Measurements from ENCODE around the gene ZHX3. TPM values are rescaled to one million over a fixed set of nuclear protein-coding genes. Genes with fewer than 3 reads are reported as not detected.

ZHX3 gene
- total and polyA plus RNA-seq, 2 donors (not counting 1 experiment from before 2014, with no cell fraction given): 4.3 to 22.2 TPM

GRCh38 chr20:41357424-41358163, 40.1 kb upstream of the ZHX3 start:
- no peaks in the 10 kb centered on the region for H3K9me3 ChIP-seq (ENCODE audit: control extremely low read depth in 1 of 3, control insufficient read depth in 2 of 3, insufficient read depth in 1 of 3, low read length in 2 of 3)
- H3K4me3 Mint-ChIP-seq: no peak overlapping the region
- no peak overlapping the region for H2AFZ ChIP-seq (ENCODE audit: insufficient read depth, low read depth, low read length, poor library complexity, severe bottlenecking)
- H3K27ac Mint-ChIP-seq: no peak overlapping the region
- ATAC-seq (ENCODE audit: low read depth) (peak; percentile 17), DNase-seq (no peak)
- no peaks in the 10 kb centered on the region for H3K27me3 ChIP-seq (replicated peaks in 1 of 4; ENCODE audit: control extremely low read depth in 1 of 4, control insufficient read depth in 3 of 4, insufficient read depth in 4 of 4, low read length in 3 of 4)
- no peaks in the 10 kb centered on the region for H4K20me1 ChIP-seq (ENCODE audit: control insufficient read depth, insufficient read depth, low read length, poor library complexity, severe bottlenecking)
- 90% methylated on average over 11 of the region's 11 CpGs for whole genome bisulfite sequencing (ENCODE audit: insufficient coverage)
- no peaks in the 10 kb centered on the region for H3K4me1 Mint-ChIP-seq
- intact Hi-C loops (cut with micrococcal nuclease): no loop called here
- H3K4me2 ChIP-seq (replicated peaks; ENCODE audit: low read depth, low read length, poor library complexity, severe bottlenecking): no peak overlapping the region
- CTCF ChIA-PET: interaction anchor here (1.0 kb wide), 1 partner anchor 18 kb away, joined by 3 read pairs; no protein-coding TSS in a partner anchor
- POLR2A ChIA-PET: no interaction called here
- H3K9me3 Mint-ChIP-seq (ENCODE audit: insufficient read depth): no peaks in the 10 kb centered on the region
- H3K27me3 Mint-ChIP-seq: no peaks in the 10 kb centered on the region
- H3K79me2 ChIP-seq (ENCODE audit: control insufficient read depth, insufficient read depth, low read length): no peaks in the 10 kb centered on the region
- no peak for TF ChIP-seq CTCF (IDR thresholded peaks at IDR 0.05)
- TF ChIP-seq EZH2 (IDR thresholded peaks at IDR 0.05; ENCODE audit: borderline replicate concordance, insufficient read depth, low read depth, low read length, poor library complexity, severe bottlenecking): no peak
- H3K4me3 ChIP-seq (ENCODE audit: control extremely low read depth in 1 of 5, extremely low read depth in 1 of 5, insufficient read depth in 1 of 5, low read depth in 2 of 5, low read length in 4 of 5): no peak overlapping the region
- no peak overlapping the region for H3K27ac ChIP-seq (ENCODE audit: low read length in 2 of 2)
- H3K36me3 ChIP-seq (replicated peaks in 1 of 2; ENCODE audit: control extremely low read depth in 1 of 2, control insufficient read depth in 1 of 2, extremely low read depth in 1 of 2, insufficient read depth in 2 of 2, low read length in 1 of 2): no peaks in the 10 kb centered on the region
- H3K4me1 ChIP-seq (ENCODE audit: control insufficient read depth in 2 of 2, insufficient read depth in 2 of 2, low read length in 2 of 2): no peaks in the 10 kb centered on the region
- H3K9ac ChIP-seq (ENCODE audit: low read length): no peak overlapping the region

- Histone ChIP-seq H4K20me1 (ENCODE audit: control insufficient read depth, insufficient read depth, low read length, poor library complexity, severe bottlenecking) (no peaks in the 10 kb centered on the region), H3K27ac (ENCODE audit: low read length in 2 of 2) (no peak overlapping the region), H3K4me3 (ENCODE audit: control extremely low read depth in 1 of 5, extremely low read depth in 1 of 5, insufficient read depth in 1 of 5, low read depth in 2 of 5, low read length in 4 of 5) (no peak overlapping the region), H3K36me3 (replicated peaks in 1 of 2; ENCODE audit: control extremely low read depth in 1 of 2, control insufficient read depth in 1 of 2, extremely low read depth in 1 of 2, insufficient read depth in 2 of 2, low read length in 1 of 2) (no peaks in the 10 kb centered on the region), H3K27me3 (replicated peaks in 1 of 4; ENCODE audit: control extremely low read depth in 1 of 4, control insufficient read depth in 3 of 4, insufficient read depth in 4 of 4, low read length in 3 of 4) (no peaks in the 10 kb centered on the region), H3K4me2 (replicated peaks; ENCODE audit: low read depth, low read length, poor library complexity, severe bottlenecking) (no peak overlapping the region), H3K9me3 (ENCODE audit: control extremely low read depth in 1 of 3, control insufficient read depth in 2 of 3, insufficient read depth in 1 of 3, low read length in 2 of 3) (no peaks in the 10 kb centered on the region), H3K79me2 (ENCODE audit: control insufficient read depth, insufficient read depth, low read length) (no peaks in the 10 kb centered on the region), H3K9ac (ENCODE audit: low read length) (no peak overlapping the region), H2AFZ (ENCODE audit: insufficient read depth, low read depth, low read length, poor library complexity, severe bottlenecking) (no peak overlapping the region), H3K4me1 (ENCODE audit: control insufficient read depth in 2 of 2, insufficient read depth in 2 of 2, low read length in 2 of 2) (no peaks in the 10 kb centered on the region)
- H3K4me3 Mint-ChIP-seq: no peak overlapping the region
- DNase-seq (no peak), ATAC-seq (ENCODE audit: low read depth) (no peak)
- no peaks in the 10 kb centered on the region for H3K27me3 Mint-ChIP-seq
- no peaks in the 10 kb centered on the region for H3K4me1 Mint-ChIP-seq
- no peaks in the 10 kb centered on the region for H3K9me3 Mint-ChIP-seq (ENCODE audit: insufficient read depth)
- POLR2A ChIA-PET: no interaction called here
- 95% methylated on average over 13 of the region's 13 CpGs for WGBS (ENCODE audit: insufficient coverage)
- CTCF ChIA-PET: no interaction called here
- H3K27ac Mint-ChIP-seq: no peak overlapping the region
- TF ChIP-seq CTCF (IDR thresholded peaks at IDR 0.05) (no peak), EZH2 (IDR thresholded peaks at IDR 0.05; ENCODE audit: borderline replicate concordance, insufficient read depth, low read depth, low read length, poor library complexity, severe bottlenecking) (no peak)
- intact Hi-C loops (cut with micrococcal nuclease): no loop called here
Observed at GRCh38 chr20:41356951-41357350, 39.4 kb upstream of the ZHX3 start.

Data from B cell (primary cell).